ENCODE results near the gene COA8.

The COA8 gene

GRCh38 chr14:103537175-103537990 lies 25.4 kb upstream of the COA8 start:
- FAIRE-seq, result no peak

- FAIRE-seq, result no peak
Measured at GRCh38 chr14:103538291-103539055, 24.3 kb upstream of the COA8 start.

GRCh38 chr14:103539056-103539825 lies 23.5 kb upstream of the COA8 start:
- no peak for FAIRE-seq

- FAIRE-seq, result no peak
Measured at GRCh38 chr14:103540821-103541708, 21.7 kb upstream of the COA8 start.

GRCh38 chr14:103541709-103542604 lies 20.8 kb upstream of the COA8 start:
- no peak for FAIRE-seq

- FAIRE-seq, result no peak
Measured at GRCh38 chr14:103542605-103543088, 20.1 kb upstream of the COA8 start.

- no peak for FAIRE-seq
Measured at GRCh38 chr14:103543140-103543539, 19.6 kb upstream of the COA8 start.

GRCh38 chr14:103543721-103544387 lies 18.9 kb upstream of the COA8 start:
- FAIRE-seq, result no peak

GRCh38 chr14:103544388-103545218 lies 18.2 kb upstream of the COA8 start:
- FAIRE-seq, result no peak

GRCh38 chr14:103545219-103545914 lies 17.4 kb upstream of the COA8 start:
- FAIRE-seq, result no peak

- FAIRE-seq, result no peak
Measured at GRCh38 chr14:103545915-103546651, 16.7 kb upstream of the COA8 start.

GRCh38 chr14:103546652-103547454 lies 15.9 kb upstream of the COA8 start:
- FAIRE-seq, result no peak

- FAIRE-seq, result no peak
Measured at GRCh38 chr14:103547455-103547940, 15.3 kb upstream of the COA8 start.

- no peak for FAIRE-seq
Measured at GRCh38 chr14:103547941-103548462, 14.8 kb upstream of the COA8 start.

GRCh38 chr14:103548463-103549351 lies 14.1 kb upstream of the COA8 start:
- FAIRE-seq, result no peak
